ENCODE data around the gene B3GALT6. TPM values are rescaled to one million over a fixed set of nuclear protein-coding genes. Genes with fewer than 3 reads are reported as not detected.

Gene B3GALT6
- total RNA-seq, 3 donors from 2014 or later = 38.0 to 40.8 (median 39.0) TPM

- Mint-ChIP-seq H3K4me1 (ENCODE audit: low read depth) (peaks cover 8% of the 10 kb centered on the region), H3K4me3 (no peak overlapping the region), H3K36me3 (ENCODE audit: insufficient read depth) (no peaks in the 10 kb centered on the region), H3K9me3 (peaks cover 7% of the 10 kb centered on the region), H3K27me3 (ENCODE audit: low read depth) (no peaks in the 10 kb centered on the region)
- ATAC-seq (no peak), DNase-seq (no peak)
Observed at GRCh38 chr1:1198423-1199140, 33.5 kb upstream of the B3GALT6 start.

DNA sequence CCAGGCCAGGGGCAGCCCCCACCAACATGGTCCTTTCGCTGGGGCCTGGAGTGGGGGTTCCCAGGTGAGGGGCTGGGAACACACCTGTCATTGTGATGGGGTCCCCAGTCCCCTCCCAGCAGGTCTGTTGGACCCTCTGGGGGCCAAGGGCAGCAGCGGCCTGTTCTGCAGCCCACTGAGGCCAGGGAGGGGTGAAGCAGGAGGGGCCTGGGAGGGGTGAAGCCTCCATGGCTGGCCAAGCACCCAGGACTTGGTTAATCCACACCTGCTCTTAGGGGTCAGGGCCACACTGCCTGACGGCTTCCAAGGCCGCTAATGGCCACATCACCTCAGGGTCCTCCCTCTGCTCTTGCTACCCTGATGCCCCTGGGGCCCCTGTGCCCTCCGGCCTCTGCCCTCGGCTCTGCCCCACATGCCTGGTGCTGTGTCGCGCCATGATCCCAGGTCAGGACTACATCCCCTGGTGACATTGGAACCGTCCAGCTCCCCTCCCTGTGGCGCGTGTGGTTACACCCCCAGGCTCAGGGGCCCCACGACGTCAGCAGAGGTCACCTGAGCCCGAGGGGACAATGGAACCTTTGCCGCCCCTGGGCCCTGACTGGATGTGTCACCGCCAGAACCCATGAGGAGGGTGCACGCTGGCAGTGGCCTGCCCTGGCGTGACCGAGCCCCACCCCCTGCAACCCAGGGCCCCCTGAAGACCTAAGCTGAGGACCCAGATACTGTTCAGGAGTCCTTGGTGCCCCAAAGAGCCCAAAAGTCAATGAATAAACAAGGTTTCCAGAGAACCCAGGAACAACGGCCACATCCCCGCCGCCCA is 32.7 kb upstream of the B3GALT6 start:
- DNase-seq = no peak
- no peaks in the 10 kb centered on the region for H3K27me3 Mint-ChIP-seq (ENCODE audit: low read depth)
- no peak for ATAC-seq
- H3K9me3 Mint-ChIP-seq = peaks cover 7% of the 10 kb centered on the region
- H3K4me1 Mint-ChIP-seq (ENCODE audit: low read depth) = peaks cover 8% of the 10 kb centered on the region
- H3K4me3 Mint-ChIP-seq = peak overlapping the region; percentile 71
- H3K36me3 Mint-ChIP-seq (ENCODE audit: insufficient read depth) = no peaks in the 10 kb centered on the region

GRCh38 chr1:1199961-1200875 is 31.8 kb upstream of the B3GALT6 start:
- DNase-seq (no peak), ATAC-seq (no peak)
- Mint-ChIP-seq H3K36me3 (ENCODE audit: insufficient read depth) (no peaks in the 10 kb centered on the region), H3K4me3 (peak overlapping the region; percentile 71), H3K27me3 (ENCODE audit: low read depth) (no peaks in the 10 kb centered on the region), H3K4me1 (ENCODE audit: low read depth) (peaks cover 8% of the 10 kb centered on the region), H3K9me3 (peaks cover under 1% of the 10 kb centered on the region)

DNA sequence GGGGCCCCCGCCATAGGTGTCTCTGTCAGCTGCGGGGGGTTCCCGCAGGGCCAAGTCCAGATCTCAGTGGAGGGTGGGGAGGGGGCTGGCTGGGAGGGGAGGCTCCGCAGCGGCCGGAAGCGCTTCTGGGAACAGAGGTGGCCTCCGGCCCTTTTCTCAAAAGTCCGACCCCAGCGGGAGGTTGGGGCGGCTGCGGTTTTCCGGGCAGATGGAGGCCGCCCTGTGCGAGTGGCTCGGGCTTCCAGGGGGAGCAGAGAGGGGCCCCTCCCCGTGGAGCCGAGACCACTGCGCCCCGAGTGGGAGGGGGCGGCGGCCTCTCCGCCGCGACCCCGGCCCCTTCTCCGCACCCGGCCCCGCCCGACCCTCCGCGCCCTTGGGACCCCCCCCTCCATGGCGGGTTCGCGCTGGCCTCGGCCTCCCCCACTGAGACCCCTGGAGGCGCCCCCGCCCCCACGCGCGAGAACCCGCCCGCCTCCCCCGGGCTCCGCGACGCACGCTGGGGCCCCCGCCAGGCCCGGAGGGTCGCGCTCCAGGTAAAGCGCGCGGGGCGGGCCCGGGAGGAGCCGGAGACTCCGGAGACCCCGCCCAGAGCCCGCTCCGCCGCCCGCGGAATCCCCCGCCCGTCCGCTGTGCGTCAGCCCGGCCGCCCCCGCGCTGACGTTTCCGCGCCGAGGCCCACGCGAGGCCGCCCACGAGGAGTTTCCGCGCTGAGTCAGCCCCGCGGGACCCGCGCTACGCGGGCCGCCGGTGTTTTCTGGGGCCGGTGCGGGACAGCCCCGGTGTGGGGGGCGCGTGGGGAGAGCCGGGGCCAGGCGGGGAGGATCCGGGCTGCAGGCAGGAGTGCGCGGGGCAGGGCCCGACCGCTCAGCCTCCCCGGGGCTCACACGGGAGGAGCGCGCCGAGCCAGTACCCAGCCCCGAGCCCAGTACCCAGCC is 30.9 kb upstream of the B3GALT6 start:
- peak; percentile 95 for DNase-seq
- peaks cover 8% of the 10 kb centered on the region for H3K4me1 Mint-ChIP-seq (ENCODE audit: low read depth)
- ATAC-seq = peak; percentile 83 to 84
- peak overlapping the region; percentile 71 for H3K4me3 Mint-ChIP-seq
- H3K9me3 Mint-ChIP-seq = no peaks in the 10 kb centered on the region
- H3K36me3 Mint-ChIP-seq (ENCODE audit: insufficient read depth) = no peaks in the 10 kb centered on the region
- H3K27me3 Mint-ChIP-seq (ENCODE audit: low read depth) = no peaks in the 10 kb centered on the region

GRCh38 chr1:1202831-1203560 is 29.0 kb upstream of the B3GALT6 start:
- no peaks in the 10 kb centered on the region for H3K27me3 Mint-ChIP-seq (ENCODE audit: low read depth)
- H3K4me1 Mint-ChIP-seq (ENCODE audit: low read depth) = peaks cover 19% of the 10 kb centered on the region
- no peak for ATAC-seq
- H3K4me3 Mint-ChIP-seq = no peak overlapping the region
- no peak for DNase-seq
- H3K9me3 Mint-ChIP-seq = no peaks in the 10 kb centered on the region
- H3K36me3 Mint-ChIP-seq (ENCODE audit: insufficient read depth) = no peaks in the 10 kb centered on the region

DNA sequence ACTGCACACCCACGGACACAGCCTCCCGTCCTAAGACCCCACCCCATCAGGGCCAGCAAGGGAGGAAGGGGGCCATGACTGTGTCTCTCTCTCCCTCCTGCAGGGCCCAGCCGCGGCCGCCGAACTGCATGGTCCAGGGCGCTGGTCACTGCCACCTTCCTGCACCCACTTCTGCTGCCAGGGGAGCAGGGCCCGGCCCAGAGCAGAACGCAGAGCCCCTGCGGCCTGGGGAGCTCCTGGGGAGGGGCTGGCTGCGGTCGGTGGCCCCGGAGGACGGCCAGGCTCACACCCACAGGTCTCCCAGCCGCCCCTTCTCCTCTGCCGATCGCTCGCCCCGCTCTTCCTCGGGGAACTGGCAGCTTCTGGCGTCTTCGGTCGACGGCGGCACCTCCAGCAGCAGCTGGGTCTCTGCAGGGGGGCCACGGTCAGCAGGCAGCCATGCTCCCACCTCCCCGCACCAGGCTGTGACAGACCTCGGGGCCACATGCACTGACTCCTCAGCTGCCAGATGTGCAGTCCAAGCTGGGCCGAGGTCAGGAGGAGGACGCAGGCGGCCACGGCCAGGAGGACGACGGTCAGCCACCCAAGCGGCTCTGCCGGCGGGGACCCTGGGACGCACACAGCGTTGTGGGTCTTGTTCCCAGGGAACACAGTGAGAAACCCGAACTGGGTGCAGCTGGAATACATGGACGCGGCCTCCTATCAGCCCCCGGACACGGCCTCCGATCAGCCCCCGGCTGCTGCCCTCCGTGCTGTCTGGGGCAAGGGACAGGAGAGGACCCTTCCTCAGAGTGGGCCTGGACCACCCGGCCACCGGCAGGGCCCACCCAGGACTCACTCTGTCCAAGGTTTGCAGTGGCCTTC is 28.2 kb upstream of the B3GALT6 start:
- H3K9me3 Mint-ChIP-seq = no peaks in the 10 kb centered on the region
- ATAC-seq (no peak), DNase-seq (peak; percentile 7)
- H3K36me3 Mint-ChIP-seq (ENCODE audit: insufficient read depth) = no peaks in the 10 kb centered on the region
- H3K4me1 Mint-ChIP-seq (ENCODE audit: low read depth) = peaks cover 24% of the 10 kb centered on the region
- H3K27me3 Mint-ChIP-seq (ENCODE audit: low read depth) = no peaks in the 10 kb centered on the region
- peak overlapping the region; percentile 58 for H3K4me3 Mint-ChIP-seq

- H3K4me1 Mint-ChIP-seq (ENCODE audit: low read depth) = peaks cover 27% of the 10 kb centered on the region
- ATAC-seq = no peak
- DNase-seq = no peak
- no peaks in the 10 kb centered on the region for H3K36me3 Mint-ChIP-seq (ENCODE audit: insufficient read depth)
- no peaks in the 10 kb centered on the region for H3K9me3 Mint-ChIP-seq
- no peaks in the 10 kb centered on the region for H3K27me3 Mint-ChIP-seq (ENCODE audit: low read depth)
- peak overlapping the region; percentile 80 for H3K4me3 Mint-ChIP-seq
Observed at GRCh38 chr1:1204425-1204920, 27.6 kb upstream of the B3GALT6 start.

- DNase-seq (peak; percentile 6), ATAC-seq (no peak)
- no peaks in the 10 kb centered on the region for H3K9me3 Mint-ChIP-seq
- peaks cover 23% of the 10 kb centered on the region for H3K4me1 Mint-ChIP-seq (ENCODE audit: low read depth)
- no peaks in the 10 kb centered on the region for H3K36me3 Mint-ChIP-seq (ENCODE audit: insufficient read depth)
- H3K4me3 Mint-ChIP-seq = peak overlapping the region; percentile 80
- no peaks in the 10 kb centered on the region for H3K27me3 Mint-ChIP-seq (ENCODE audit: low read depth)
Observed at GRCh38 chr1:1204998-1205768, 26.9 kb upstream of the B3GALT6 start.

GRCh38 chr1:1205769-1206375 is 26.2 kb upstream of the B3GALT6 start:
- Mint-ChIP-seq H3K4me1 (ENCODE audit: low read depth) (peaks cover 21% of the 10 kb centered on the region), H3K9me3 (no peaks in the 10 kb centered on the region), H3K27me3 (ENCODE audit: low read depth) (no peaks in the 10 kb centered on the region), H3K36me3 (ENCODE audit: insufficient read depth) (no peaks in the 10 kb centered on the region), H3K4me3 (peak overlapping the region; percentile 80)
- ATAC-seq = no peak
- no peak for DNase-seq

GRCh38 chr1:1206376-1206965 is 25.6 kb upstream of the B3GALT6 start, which contains the start of gene TNFRSF18:
TNFRSF18 (minus strand) TSS chr1:1206592; CDS start chr1:1206571, 21 bp downstream.
- DNase-seq (peak; percentile 61), ATAC-seq (peak; percentile 5 to 13)
- Mint-ChIP-seq H3K27me3 (ENCODE audit: low read depth) (no peaks in the 10 kb centered on the region), H3K36me3 (ENCODE audit: insufficient read depth) (no peaks in the 10 kb centered on the region), H3K4me3 (peak within 1 kb of the TSS; percentile 80), H3K9me3 (no peaks in the 10 kb centered on the region), H3K4me1 (ENCODE audit: low read depth) (peaks cover 24% of the 10 kb centered on the region)

All from activated T-cell treated with anti-CD3 and anti-CD28 coated beads, Interleukin-2, amount 50 U/mL, for 4 hours (primary cell).